IMR-90 (cell line): ENCODE measurements around the gene OLFML3. TPM values are rescaled to one million over a fixed set of nuclear protein-coding genes. Genes with fewer than 3 reads are reported as not detected.

Experiments
- ATAC-seq: fragments of 200-7000 bp; cut with Tn5 transposase; 2 replicates; pipeline ENCODE4 v1.9.1; 2020; ENCODE audit warnings: low read depth, mild to moderate bottlenecking, moderate library complexity
- BruUV-seq: library from RNA; stranded (reverse); fragments of 400-500 nt; replicated peaks from 2 replicates; lab custom pipeline; 2021; lab: Mats Ljungman, UMichigan
- CTCF ChIA-PET: fragments of 300-600 bp; formaldehyde crosslinking; extraction: SDS; loops from one replicate; lab custom pipeline; 2021; ENCODE audit warnings: antibody characterized with exemption; lab: Yijun Ruan, JAX
- POLR2A ChIA-PET: fragments of 300-600 bp; sonication (Branson Sonifier 250); formaldehyde crosslinking; loops from one replicate; lab custom pipeline; 2022; ENCODE audit warnings: antibody characterized with exemption; ENCODE audit not compliant: unreplicated experiment; lab: Charles Lee
- DNase-seq: peaks from one replicate; pipeline ENCODE4 v3.0.0; 2013
- H2AFZ ChIP-seq: replicated peaks from 2 replicates; pipeline ENCODE3; 2013; ENCODE audit warnings: low read length, mild to moderate bottlenecking; ENCODE audit not compliant: poor library complexity
- H2AK5ac ChIP-seq: 2 replicates; pipeline ENCODE4 v1.6.1; 2013; ENCODE audit warnings: low read depth, low read length, inconsistent platforms
- H2AK9ac ChIP-seq: replicated peaks from 2 replicates; pipeline ENCODE3; 2013; ENCODE audit warnings: mild to moderate bottlenecking, low read depth, low read length, moderate library complexity; ENCODE audit not compliant: poor library complexity
- H2BK120ac ChIP-seq: 2 replicates; pipeline ENCODE4 v1.6.1; 2013; ENCODE audit warnings: low read depth, low read length, inconsistent platforms
- H2BK15ac ChIP-seq: 3 replicates; pipeline ENCODE4 v1.6.1; 2013; ENCODE audit warnings: low read depth, low read length, inconsistent platforms
- H2BK20ac ChIP-seq: 2 replicates; pipeline ENCODE4 v1.6.1; 2013; ENCODE audit warnings: low read depth, mild to moderate bottlenecking, inconsistent platforms, low read length, moderate library complexity
- H2BK5ac ChIP-seq: 2 replicates; pipeline ENCODE4 v1.6.1; 2013; ENCODE audit warnings: mild to moderate bottlenecking, low read depth, low read length, inconsistent platforms; ENCODE audit not compliant: poor library complexity, severe bottlenecking
- H3K14ac ChIP-seq: replicated peaks from 2 replicates; pipeline ENCODE4 v1.6.1; 2013; ENCODE audit warnings: low read depth, low read length, inconsistent platforms
- H3K18ac ChIP-seq: 2 replicates; pipeline ENCODE4 v1.6.1; 2013; ENCODE audit warnings: low read depth, low read length, control low read depth
- H3K23ac ChIP-seq: 2 replicates; pipeline ENCODE4 v1.6.1; 2013; ENCODE audit warnings: low read depth, low read length, inconsistent platforms
- H3K27ac ChIP-seq: 2 replicates; pipeline ENCODE4 v1.5.1; 2013; ENCODE audit warnings: mild to moderate bottlenecking, control low read depth, low read length; ENCODE audit not compliant: insufficient read depth
- H3K27me3 ChIP-seq: 2 replicates; pipeline ENCODE4 v1.6.1; 2013; ENCODE audit warnings: low read length; ENCODE audit not compliant: control insufficient read depth, insufficient read depth
- H3K36me3 ChIP-seq: 2 replicates; pipeline ENCODE4 v1.6.1; 2013; ENCODE audit warnings: low read length, mixed read lengths; ENCODE audit not compliant: control insufficient read depth, insufficient read depth
- H3K4ac ChIP-seq: 2 replicates; pipeline ENCODE4 v1.6.1; 2013; ENCODE audit warnings: low read depth, low read length, inconsistent platforms
- H3K4me1 ChIP-seq: 2 replicates; pipeline ENCODE4 v1.6.1; 2013; ENCODE audit warnings: low read length, mixed read lengths; ENCODE audit not compliant: control insufficient read depth, insufficient read depth
- H3K4me2 ChIP-seq: 2 replicates; pipeline ENCODE4 v1.6.1; 2013; ENCODE audit warnings: low read depth, mild to moderate bottlenecking, control low read depth, low read length, moderate library complexity
- H3K4me3 ChIP-seq: 2 replicates; pipeline ENCODE4 v1.5.1; 2013; ENCODE audit warnings: low read depth, mild to moderate bottlenecking, control low read depth, low read length, moderate library complexity; ENCODE audit not compliant: insufficient read depth
- H3K56ac ChIP-seq: 2 replicates; pipeline ENCODE4 v1.6.1; 2013; ENCODE audit warnings: low read length, inconsistent platforms; ENCODE audit not compliant: insufficient read depth; ENCODE audit errors: extremely low read depth
- H3K79me1 ChIP-seq, 2 experiments: 2 replicates each; pipeline ENCODE4 v1.6.1; 2013; ENCODE audit warnings: low read length in 2 of 2, inconsistent platforms in 1 of 2, low read depth in 1 of 2
- H3K9ac ChIP-seq: 2 replicates; pipeline ENCODE4 v1.6.1; 2013; ENCODE audit warnings: low read depth, low read length, control low read depth
- H3K9me1 ChIP-seq: 2 replicates; pipeline ENCODE4 v1.6.1; 2013; ENCODE audit warnings: low read length, inconsistent platforms; ENCODE audit not compliant: insufficient read depth
- H3K9me3 ChIP-seq: 2 replicates; pipeline ENCODE4 v1.6.1; 2013; ENCODE audit warnings: low read length; ENCODE audit not compliant: control insufficient read depth, insufficient read depth
- H4K20me1 ChIP-seq: 2 replicates; pipeline ENCODE4 v1.6.1; 2013; ENCODE audit warnings: low read length, inconsistent platforms; ENCODE audit not compliant: insufficient read depth
- H4K5ac ChIP-seq: 2 replicates; pipeline ENCODE4 v1.6.1; 2013; ENCODE audit warnings: mild to moderate bottlenecking, low read depth, low read length, control low read depth
- H4K8ac ChIP-seq, 2 experiments: 2 replicates each; pipeline ENCODE4 v1.6.1; 2013; ENCODE audit warnings: low read depth in 2 of 2, low read length in 2 of 2, control low read depth in 1 of 2, inconsistent platforms in 1 of 2
- H4K91ac ChIP-seq: 2 replicates; pipeline ENCODE4 v1.6.1; 2013; ENCODE audit warnings: low read depth, low read length, inconsistent platforms; ENCODE audit not compliant: insufficient read depth
- FOS ChIP-seq: fragments of 150-350 bp; IDR thresholded peaks from 2 replicates; pipeline ENCODE4 v1.6.1; 2016; ENCODE audit warnings: low read depth, low read length
- MAFK ChIP-seq: IDR thresholded peaks from 2 replicates; pipeline ENCODE4 v1.6.1; 2012; ENCODE audit warnings: low read depth, low read length, improper control_type of control experiment
- MAZ ChIP-seq: IDR thresholded peaks from 2 replicates; pipeline ENCODE4 v1.6.1; 2012; ENCODE audit warnings: low read depth, mild to moderate bottlenecking, low read length, improper control_type of control experiment, moderate library complexity, borderline replicate concordance
- MXI1 ChIP-seq: IDR thresholded peaks from 2 replicates; pipeline ENCODE4 v1.6.1; 2012; ENCODE audit warnings: low read depth, mild to moderate bottlenecking, low read length, moderate library complexity, borderline replicate concordance
- POLR2A ChIP-seq: IDR thresholded peaks from 2 replicates; pipeline ENCODE4 v1.6.1; 2012; ENCODE audit warnings: mild to moderate bottlenecking, low read depth, low read length
- RCOR1 ChIP-seq: IDR thresholded peaks from 2 replicates; pipeline ENCODE4 v1.6.1; 2012; ENCODE audit warnings: mild to moderate bottlenecking, low read length, improper control_type of control experiment; ENCODE audit not compliant: insufficient replicate concordance
- SMC3 ChIP-seq: fragments of 150-350 bp; IDR thresholded peaks from 2 replicates; pipeline ENCODE4 v1.6.1; 2016; ENCODE audit warnings: low read depth, mild to moderate bottlenecking, antibody characterized with exemption, low read length, moderate library complexity
- USF2 ChIP-seq: fragments of 150-350 bp; IDR thresholded peaks from 2 replicates; pipeline ENCODE4 v1.6.1; 2017; ENCODE audit warnings: mild to moderate bottlenecking, antibody characterized with exemption, low read length, low read depth
- WGBS, 2 experiments: methylation state at CpG; one replicate each; pipeline versions ENCODE4 v1.1.5 to v1.1.7; 2013; ENCODE audit warnings: missing lambda C conversion rate in 2 of 2; ENCODE audit not compliant: insufficient read length in 1 of 2; ENCODE audit errors: extremely low coverage in 2 of 2; 5-methylcytosine and 5-hydroxymethylcytosine counted together
- dilution Hi-C: fragments of 300-500 bp; cut with HindIII; formaldehyde crosslinking; loops from one replicate; pipeline ENCODE4 v1.14.3; 2018; ENCODE audit warnings: low sequenced_read_pairs; ENCODE audit not compliant: unreplicated experiment
- in situ Hi-C: fragments of 300-500 bp; cut with MboI; formaldehyde crosslinking; loops from 3 replicates; pipeline ENCODE4 v1.14.3; 2019; ENCODE audit warnings: low sequenced_read_pairs, inconsistent platforms, mixed read lengths
- intact Hi-C: fragments of 100-400 bp; cut with micrococcal nuclease; formaldehyde crosslinking; loops from 2 replicates; pipeline ENCODE4 v1.10.0; 2022
- polyA plus RNA-seq, 3 experiments: library from polyadenylated mRNA; depleted of rRNA; stranded (reverse); fragments of >200 nt; gene quantifications; 2 replicates each; pipeline ENCODE4 v1.2.3, GENCODE V29; 2012; ENCODE audit warnings: low replicate concordance in 1 of 3
- total RNA-seq: library from RNA; depleted of rRNA; stranded (reverse); fragments of >200 nt; gene quantifications from 2 replicates; pipeline ENCODE4 v1.2.3, GENCODE V29; 2012
- TF ChIP-seq, protein P1 (sequence below): conservative IDR thresholded peaks from 2 replicates; pipeline ENCODE4 v1.5.1; 2012; ENCODE audit warnings: mild to moderate bottlenecking, low read depth, low read length, improper control_type of control experiment
- TF ChIP-seq, protein P2 (sequence below): fragments of 150-350 bp; IDR thresholded peaks from 2 replicates; pipeline ENCODE4 v1.6.1; 2016; ENCODE audit warnings: low read depth, mild to moderate bottlenecking, low read length, moderate library complexity, borderline replicate concordance

OLFML3 gene
- total and polyA plus RNA-seq, 2 of the 4 experiments (the other 2 are of a cell fraction), result 40.9 to 71.3 TPM

GRCh38 chr1:113999799-114000198 lies 20.5 kb downstream of the OLFML3 start:
- no peaks in the 10 kb centered on the region for H4K20me1 ChIP-seq
- DNase-seq (no peak), ATAC-seq (no peak)
- no peak overlapping the region for H2BK15ac ChIP-seq
- no peak overlapping the region for H3K27ac ChIP-seq
- peaks cover 7% of the 10 kb centered on the region; the same call in 1 of the 2 replicates for H3K9me3 ChIP-seq
- H2BK5ac ChIP-seq, result no peak overlapping the region
- no peak overlapping the region for H2BK20ac ChIP-seq
- BruUV-seq, result no TSS peak
- no peaks in the 10 kb centered on the region for H3K9me1 ChIP-seq
- intact Hi-C loops, result no loop called here
- in situ Hi-C loops, result no loop called here
- no peak overlapping the region for H3K9ac ChIP-seq
- no peak overlapping the region for H3K4ac ChIP-seq
- H3K4me3 ChIP-seq, result no peak overlapping the region
- no peak overlapping the region for H2AFZ ChIP-seq
- H2BK120ac ChIP-seq, result no peak overlapping the region
- dilution Hi-C loops, result no loop called here
- H3K36me3 ChIP-seq, result no peaks in the 10 kb centered on the region
- H3K27me3 ChIP-seq, result peaks cover 6% of the 10 kb centered on the region
- peaks cover 4% of the 10 kb centered on the region; the same call in 1 of the 2 replicates for H3K4me1 ChIP-seq
- no peak overlapping the region for H3K14ac ChIP-seq
- H2AK9ac ChIP-seq, result no peak overlapping the region
- H3K79me1 ChIP-seq, result no peaks in the 10 kb centered on the region
- no peak overlapping the region for H3K56ac ChIP-seq
- TF ChIP-seq MAZ, result no peak
- TF ChIP-seq, protein P1, sequence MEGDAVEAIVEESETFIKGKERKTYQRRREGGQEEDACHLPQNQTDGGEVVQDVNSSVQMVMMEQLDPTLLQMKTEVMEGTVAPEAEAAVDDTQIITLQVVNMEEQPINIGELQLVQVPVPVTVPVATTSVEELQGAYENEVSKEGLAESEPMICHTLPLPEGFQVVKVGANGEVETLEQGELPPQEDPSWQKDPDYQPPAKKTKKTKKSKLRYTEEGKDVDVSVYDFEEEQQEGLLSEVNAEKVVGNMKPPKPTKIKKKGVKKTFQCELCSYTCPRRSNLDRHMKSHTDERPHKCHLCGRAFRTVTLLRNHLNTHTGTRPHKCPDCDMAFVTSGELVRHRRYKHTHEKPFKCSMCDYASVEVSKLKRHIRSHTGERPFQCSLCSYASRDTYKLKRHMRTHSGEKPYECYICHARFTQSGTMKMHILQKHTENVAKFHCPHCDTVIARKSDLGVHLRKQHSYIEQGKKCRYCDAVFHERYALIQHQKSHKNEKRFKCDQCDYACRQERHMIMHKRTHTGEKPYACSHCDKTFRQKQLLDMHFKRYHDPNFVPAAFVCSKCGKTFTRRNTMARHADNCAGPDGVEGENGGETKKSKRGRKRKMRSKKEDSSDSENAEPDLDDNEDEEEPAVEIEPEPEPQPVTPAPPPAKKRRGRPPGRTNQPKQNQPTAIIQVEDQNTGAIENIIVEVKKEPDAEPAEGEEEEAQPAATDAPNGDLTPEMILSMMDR, result no peak
- TF ChIP-seq USF2, result no peak
- TF ChIP-seq, protein P2, sequence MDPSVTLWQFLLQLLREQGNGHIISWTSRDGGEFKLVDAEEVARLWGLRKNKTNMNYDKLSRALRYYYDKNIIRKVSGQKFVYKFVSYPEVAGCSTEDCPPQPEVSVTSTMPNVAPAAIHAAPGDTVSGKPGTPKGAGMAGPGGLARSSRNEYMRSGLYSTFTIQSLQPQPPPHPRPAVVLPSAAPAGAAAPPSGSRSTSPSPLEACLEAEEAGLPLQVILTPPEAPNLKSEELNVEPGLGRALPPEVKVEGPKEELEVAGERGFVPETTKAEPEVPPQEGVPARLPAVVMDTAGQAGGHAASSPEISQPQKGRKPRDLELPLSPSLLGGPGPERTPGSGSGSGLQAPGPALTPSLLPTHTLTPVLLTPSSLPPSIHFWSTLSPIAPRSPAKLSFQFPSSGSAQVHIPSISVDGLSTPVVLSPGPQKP, result no peak
- no peak for TF ChIP-seq RCOR1
- no peak for TF ChIP-seq SMC3
- no peak for TF ChIP-seq FOS
- TF ChIP-seq MAFK, result no peak
- no peak for TF ChIP-seq MXI1
- TF ChIP-seq POLR2A, result no peak
- POLR2A ChIA-PET, result no interaction called here
- H4K91ac ChIP-seq, result no peak overlapping the region
- no peak overlapping the region for H4K8ac ChIP-seq
- no peak overlapping the region for H2AK5ac ChIP-seq
- H3K23ac ChIP-seq, result no peak overlapping the region
- no CpG with 5 or more reads among the region's 2 CpGs for WGBS, 2 experiments
- H3K18ac ChIP-seq, result no peak overlapping the region
- H3K4me2 ChIP-seq, result no peak overlapping the region
- CTCF ChIA-PET, result no interaction called here
- no peak overlapping the region for H4K5ac ChIP-seq
